GM11168 (cell line): ENCODE results near the gene TCF12.
"Not testable (repeated sequence)": the region's sequence is repeated elsewhere in the genome, so short reads cannot be mapped to it uniquely, and the experiment has no call there.

Source experiments
- in situ Hi-C: fragments of 300-500 bp; cut with MboI; formaldehyde crosslinking; loops from one replicate; pipeline ENCODE4 v1.12.0; 2022; ENCODE audit warnings: low sequenced_read_pairs; ENCODE audit not compliant: unreplicated experiment

The TCF12 gene

DNA sequence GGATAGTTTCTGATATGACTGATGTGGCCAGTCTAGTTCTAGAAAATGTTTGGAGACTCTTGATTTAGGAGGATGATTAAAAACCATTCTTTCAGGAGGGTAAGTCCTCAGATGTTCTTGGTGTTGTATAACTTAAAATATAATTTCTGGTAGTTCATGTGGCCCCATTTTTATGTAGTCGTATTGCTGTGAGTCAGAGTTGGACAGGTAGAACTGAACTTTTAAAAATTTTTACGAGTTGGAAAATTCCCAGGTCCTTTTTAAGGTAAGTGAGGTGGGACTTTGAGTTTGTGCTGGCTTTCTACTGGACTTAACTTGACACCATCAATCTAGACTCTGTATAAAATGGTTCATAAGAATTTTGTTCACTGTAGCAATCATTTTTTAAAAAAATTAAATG is 92.3 kb downstream of the TCF12 start:
- in situ Hi-C loops = no loop called here

DNA sequence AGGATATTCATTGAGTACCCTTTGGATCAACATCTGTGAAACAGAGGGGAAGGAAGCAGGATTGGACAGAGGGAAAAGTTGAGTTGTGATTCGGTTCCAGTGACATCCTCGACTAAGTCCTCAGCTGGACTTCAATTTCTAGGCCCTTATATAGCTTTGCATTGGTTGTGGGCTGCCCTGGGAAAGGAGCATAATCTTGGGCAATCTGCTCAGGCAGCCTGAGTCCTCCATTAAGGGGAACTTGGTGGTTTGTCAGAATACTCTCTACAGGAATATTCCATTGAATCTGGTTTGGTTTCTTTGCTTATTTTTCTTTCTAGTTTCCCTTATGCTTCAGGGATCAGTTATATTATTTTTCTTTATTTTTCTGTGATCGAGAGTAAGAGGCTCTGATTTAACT is 94.1 kb downstream of the TCF12 start:
- in situ Hi-C loops = no loop called here

DNA sequence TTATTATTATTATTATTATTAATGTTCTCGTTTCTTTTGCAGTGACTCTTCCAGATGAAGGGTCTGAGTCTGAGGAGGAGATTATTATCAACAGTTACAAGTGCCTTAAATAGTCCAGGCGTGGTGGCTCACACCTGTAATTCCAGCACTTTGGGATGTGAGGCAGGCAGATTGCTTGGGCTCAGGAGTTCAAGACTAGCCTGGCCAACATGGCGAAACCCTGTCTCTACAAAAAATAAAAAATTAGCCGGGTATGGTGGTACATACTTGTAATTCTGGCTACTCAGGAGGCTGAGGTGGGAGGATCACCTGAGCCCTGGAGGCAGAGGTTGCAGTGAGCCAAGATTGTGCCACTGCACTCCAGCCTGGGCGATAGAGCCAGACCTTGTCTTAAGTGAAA is 96.5 kb downstream of the TCF12 start:
- in situ Hi-C loops = not testable (repeated sequence)

DNA sequence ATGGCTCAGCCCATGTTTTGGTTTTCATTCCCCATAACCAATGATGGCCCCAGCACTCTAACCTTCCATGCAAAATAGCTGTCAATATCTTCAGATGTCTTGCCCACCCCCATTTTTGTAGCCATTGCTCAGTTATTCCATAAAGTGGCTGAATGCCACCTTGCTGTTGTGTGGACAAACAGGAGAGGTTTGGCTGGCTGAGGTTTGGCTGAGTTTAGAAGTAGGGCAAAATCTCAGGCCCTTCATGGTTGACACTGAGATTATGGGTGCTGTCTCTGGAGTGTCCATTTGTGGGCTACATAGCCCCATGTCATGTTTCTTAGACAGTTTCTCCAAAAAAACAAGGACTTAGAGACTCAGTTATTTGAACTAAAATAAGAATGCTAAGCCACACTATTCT is 96.9 kb downstream of the TCF12 start:
- in situ Hi-C loops = no loop called here

DNA sequence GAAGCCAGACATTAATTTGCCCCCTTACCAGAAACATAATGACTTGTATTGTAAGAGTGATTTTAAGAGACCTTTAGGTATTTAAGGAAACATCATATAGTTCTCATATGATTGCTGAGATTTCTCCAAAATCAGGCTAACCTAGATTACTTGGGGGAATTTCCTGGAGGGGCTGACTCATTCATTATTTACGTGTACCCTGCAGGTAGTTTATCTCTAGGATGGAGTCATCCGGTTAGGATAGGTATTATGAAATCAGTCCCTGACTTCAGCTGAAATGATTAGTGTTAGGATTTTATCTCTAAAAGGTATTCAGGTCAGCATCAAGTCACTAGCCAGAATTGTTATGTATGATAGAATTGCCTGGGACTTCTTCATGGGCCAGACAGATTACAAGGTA is 97.5 kb downstream of the TCF12 start:
- in situ Hi-C loops = no loop called here

DNA sequence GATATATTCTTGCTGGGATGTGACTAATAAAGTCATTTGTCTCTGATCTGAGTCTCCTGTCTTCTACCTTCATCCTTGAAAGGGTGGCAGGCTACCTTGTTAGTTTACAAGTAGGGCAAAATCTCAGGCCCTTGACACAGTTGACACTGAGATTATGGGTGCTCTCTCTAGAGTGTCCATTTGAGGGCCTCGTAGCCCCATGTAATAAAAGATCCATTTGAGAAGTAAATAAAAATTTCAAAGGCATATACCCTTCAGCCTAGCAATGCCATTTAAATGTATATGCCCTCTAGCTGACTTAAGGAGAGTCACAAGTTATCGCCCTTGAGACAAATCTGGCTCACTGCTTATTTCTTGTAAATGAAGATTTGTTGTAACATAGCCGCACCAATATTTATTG is 98.6 kb downstream of the TCF12 start:
- in situ Hi-C loops = no loop called here

DNA sequence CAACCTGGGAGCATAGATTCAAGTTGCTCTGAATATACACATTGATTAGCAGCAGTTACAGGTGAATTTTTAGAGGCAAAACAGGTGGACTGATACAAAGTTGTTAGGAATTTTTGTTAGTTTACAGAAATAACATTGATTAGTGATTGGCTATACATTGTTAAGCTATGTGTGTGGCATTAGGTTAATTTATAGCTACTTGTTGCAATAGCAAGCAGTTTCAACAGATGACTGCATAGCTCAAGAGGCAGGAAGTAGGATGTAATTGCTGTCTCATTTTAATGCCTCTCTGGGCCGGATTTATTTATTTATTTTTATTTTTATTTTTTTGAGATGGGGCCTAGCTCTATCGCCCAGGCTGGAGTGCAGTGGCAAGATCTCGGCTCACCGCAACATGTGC is 99.7 kb downstream of the TCF12 start:
- in situ Hi-C loops = no loop called here

DNA sequence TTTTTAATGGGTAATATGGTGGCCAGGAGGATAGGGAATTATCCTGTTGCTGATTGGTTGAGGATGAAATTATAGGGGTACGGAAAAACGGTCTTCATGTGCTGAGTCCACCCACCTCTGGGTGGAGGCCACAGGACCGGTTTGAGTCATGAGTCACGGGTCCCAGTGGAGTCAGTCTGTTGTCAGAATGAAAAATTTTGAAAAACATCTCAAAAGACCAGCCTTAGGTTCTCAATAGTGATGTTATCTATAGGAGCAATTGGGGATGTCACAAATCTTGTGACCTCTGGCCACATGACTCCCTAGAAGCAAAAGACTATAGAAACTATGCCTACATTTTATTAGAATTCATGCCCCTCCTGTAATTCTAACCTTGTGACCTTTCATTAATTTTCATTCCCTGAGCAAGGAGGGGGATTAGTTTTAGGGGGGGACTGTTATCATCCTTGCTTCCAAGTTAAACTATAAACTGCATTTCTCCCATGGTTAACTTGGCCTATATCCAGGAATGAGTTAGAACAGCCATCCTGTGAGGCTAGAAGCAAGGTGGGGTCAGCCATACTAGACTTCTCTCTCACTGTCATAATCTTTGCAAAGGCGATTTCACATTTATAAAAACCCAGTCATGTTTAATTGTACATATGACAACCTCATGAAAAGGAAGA is 101.2 kb downstream of the TCF12 start:
- in situ Hi-C loops = no loop called here

DNA sequence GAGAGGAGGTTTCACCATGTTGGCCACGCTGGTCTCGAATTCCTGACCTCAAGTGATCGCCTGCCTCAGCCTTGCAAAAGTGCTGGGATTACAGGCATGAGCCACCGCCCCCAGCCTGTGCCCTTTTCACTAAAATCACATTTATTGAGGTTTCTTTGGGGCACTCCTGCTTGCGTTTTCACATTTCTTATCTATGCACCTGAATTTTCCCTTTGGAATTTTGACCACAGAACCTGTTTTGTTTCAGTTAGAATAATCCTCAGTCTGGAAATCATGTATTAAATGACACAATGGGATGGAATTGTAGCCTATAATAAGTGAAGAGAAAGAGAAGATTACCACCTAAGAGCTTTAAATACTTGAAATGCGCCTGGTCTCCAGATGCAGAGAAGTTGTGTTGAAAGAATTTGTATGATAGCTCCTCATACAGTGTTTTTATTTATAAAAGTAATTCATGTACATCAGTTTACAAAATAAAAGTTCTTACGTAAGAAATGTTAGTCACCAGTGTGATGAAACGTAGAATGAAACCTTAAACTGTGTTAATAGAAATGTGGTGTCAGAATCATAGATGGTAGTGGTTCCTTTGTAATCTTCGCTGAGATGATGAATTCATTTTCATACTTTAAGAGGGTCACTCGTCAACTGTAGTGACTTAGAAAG is 107.0 kb downstream of the TCF12 start:
- in situ Hi-C loops = no loop called here

DNA sequence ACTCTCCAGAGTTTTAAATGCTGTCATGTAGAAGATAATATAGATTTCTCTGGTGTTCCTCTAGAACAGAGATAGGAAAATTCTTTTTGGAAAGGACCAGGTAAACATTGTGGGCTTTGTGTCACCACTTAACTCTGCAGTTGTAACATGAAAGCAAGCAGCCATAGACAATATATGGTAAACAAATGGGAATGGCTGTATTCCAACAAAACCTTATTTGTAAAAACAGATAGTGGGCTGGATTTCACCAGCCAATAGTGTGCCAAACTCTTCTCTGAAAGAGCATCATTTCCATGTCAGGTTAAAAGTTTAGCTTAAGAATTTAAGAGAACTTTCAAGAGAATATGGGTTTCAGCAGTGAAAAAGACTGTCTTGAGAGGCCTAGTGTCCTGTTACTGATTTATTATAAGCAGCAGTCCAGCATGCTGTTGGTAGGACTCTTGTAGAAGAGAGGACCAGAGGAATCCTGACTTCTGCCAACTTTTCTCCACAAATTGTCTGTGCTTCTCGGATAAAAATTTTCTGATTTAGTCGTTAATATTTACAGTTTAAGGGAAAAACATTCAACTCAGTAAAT is 107.7 kb downstream of the TCF12 start:
- in situ Hi-C loops = no loop called here

DNA sequence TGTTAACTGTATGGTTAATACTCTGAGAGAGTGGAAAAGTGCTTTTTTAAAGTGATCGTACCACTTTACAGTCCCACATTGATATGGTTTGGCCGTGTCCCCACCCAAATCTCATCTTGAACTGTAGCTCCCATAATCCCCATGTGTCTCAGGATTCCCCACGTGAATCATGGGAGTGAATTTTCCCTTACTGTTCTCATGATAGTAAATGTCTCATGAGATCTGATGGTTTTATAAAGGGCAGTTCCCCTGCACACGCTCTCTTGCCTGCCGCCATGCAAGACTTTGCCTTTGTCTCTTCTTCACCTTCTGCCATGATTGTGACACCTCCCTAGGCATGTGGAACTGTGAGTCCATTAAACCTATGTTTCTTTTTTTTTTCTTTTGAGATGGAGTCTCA is 109.2 kb downstream of the TCF12 start:
- in situ Hi-C loops = no loop called here

DNA sequence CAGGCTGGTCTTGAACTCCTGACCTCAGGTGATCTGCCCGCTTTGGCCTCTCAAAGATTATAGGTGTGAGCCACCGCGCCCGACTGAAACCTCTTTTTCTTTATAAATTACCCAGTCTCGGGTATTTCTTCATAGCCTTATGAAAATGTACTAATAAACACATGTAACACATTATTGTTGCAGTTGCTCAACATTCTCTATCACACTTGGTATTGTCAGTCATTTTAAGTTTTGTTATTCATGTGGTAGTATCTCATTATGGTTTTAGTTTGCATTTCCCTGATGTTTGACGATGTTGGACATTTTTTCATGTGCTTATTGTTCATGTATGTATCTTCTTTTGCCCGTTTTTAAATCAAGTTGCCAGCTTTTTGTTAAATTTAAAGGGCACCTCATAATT is 109.7 kb downstream of the TCF12 start:
- in situ Hi-C loops = no loop called here

DNA sequence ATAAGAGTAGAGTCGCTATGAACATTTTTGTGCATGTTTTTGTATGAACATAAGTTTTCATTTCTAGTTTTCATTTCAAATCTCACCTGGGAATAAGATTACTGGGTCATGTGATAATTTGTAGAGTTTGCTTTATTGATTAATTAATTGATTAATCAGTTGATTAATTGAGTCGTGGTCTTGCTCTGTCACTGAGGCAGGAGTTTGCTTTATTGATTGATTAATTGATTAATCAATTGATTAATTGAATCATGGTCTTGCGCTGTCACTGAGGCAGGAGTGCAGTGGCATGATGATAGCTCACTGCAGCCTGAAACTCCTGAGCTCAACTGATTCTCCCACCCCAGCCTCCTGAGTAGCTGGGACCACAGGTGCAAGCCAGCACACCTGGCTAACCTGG is 111.6 kb downstream of the TCF12 start:
- in situ Hi-C loops = no loop called here

DNA sequence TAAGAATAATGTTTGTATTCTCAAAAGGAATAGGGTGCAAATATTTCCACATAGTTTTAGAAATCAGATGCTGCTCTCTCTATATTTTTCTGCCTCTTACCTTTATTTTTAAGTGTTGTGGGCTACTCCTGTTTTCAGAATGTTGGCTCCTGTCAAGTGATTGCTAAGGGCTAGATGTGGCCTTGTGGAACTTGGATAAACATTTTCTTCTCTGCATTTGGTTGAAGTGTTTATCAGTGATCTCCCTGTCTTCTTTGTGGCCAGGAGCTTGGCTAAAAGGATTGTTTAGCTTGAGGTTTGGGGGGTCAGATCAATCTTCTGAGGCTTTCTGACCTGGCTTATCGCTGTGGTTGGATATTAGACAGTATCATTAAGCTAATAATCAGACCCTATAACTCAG is 112.6 kb downstream of the TCF12 start:
- in situ Hi-C loops = no loop called here

DNA sequence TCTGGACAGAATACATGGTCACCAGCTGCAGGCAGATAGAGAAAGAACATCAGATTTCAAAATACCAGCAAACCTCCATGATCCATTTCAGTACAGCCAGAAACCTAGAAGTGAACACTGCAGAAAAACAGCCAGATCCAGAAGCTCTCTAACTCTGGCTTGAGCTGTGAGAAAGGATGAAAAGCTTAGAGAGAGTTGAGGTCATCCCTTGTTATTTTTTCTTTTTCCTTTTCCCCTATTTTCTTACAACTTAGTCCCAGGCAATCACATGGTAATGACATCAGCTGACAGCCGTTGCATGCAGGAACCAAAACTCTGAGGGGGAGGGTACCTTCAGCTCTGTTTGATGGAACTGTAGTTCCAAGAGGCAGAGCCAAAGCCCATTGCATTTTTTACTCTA is 113.2 kb downstream of the TCF12 start:
- in situ Hi-C loops = no loop called here

DNA sequence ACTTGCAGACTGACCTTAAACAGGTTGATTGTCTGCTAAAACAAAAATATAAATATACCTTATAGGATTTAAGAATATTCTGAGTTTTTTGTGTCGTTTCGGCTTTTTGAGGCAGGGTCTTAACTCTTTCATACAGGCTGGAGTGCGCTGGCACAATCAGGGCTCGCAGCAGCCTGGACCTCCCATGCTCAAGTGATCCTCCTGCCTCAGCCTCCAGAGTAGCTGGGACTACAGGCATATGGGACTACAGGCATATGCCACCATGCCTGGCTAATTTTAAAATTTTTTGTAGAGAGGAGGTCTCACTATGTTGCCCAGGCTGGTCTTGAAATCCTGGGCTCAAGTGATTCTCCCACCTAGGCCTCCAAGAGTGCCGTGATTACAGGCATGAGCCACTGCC is 113.9 kb downstream of the TCF12 start:
- in situ Hi-C loops = no loop called here

DNA sequence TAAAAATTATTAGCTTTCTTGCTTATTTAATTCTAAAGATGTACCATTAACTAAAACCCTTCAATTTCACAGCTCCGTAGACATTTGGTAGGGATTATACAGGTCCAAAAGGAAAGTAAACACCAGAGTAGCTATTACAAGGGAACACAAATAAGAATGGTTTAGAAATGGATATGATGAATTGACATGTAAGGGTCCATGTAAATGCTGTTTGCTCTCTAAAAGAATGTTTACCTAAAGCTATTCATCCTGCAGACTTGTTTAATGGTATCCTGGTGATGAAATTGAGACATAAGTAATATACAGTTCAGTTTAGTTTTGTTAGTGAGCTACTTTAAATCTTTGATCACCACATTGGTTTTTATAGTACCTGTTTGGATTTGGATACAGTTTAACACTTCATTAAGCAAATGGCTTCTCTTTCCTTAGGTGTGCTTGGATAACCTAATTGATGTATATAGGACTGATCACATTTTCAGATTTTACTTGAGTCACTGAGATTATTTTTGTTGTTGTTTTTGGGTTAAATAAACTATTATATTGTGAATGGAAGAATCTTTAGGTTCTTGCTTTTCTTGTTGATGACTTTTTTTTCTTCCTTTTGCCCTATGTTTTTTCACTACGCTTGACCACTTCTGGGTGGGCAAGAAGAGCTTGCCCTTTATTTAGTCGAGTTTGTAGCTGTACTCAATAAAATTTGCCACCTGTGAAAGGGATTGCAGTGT is 115.4 kb downstream of the TCF12 start:
- in situ Hi-C loops = no loop called here

DNA sequence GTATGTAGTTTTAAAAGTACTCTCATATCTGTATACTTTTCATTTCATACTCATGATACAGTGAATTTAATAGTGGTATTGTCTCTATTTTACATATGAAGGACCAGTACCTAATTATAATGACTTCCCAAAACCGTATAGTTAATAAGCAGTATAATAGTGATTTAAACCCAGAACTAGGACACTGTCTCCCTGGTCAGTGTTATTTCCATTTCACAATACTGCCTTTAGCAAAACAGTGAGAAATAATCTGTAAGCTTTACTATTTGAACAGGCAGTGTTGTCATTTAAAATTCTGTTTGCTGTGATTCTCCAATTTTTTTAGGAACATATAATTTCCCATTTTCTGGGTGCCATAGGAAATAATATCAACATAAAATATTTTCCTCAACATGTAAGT is 116.2 kb downstream of the TCF12 start:
- in situ Hi-C loops = no loop called here

DNA sequence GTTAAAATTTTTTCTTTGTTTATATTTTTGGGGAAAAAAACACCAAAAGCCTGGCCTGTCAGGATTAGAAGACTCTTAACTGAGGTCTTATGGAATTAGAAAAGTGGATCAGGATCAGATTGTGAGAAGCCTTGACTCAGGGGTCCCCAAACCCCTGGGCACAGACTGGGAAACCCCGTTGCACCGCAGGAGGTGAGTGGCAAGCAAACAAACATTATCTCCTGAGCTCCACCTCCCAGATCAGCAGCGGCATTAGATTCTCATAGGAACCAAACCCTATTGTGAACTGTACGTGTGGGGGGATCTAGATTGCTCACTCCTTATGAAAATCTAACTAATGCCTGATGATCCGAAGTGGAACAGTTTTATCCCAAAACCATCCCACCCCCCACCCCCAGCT is 117.2 kb downstream of the TCF12 start:
- in situ Hi-C loops = no loop called here

DNA sequence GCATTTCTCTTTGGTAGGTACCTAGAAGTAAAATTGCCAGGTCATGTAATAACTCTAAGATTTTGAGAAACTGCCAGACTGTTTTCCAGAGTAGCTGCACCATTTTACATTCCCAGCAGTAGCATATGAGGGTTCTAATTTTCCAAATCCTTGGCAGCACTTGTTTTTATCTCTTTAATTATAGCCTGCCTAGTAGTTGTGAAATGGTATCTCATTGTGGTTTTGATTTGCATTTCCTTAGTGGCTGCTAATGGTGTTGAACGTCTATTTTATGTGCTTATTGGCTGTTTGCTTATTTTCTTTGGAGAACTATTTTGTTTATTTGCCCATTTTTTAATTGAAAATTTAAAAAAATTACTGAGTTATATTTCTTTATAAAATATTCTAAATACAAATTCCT is 117.9 kb downstream of the TCF12 start:
- in situ Hi-C loops = no loop called here

DNA sequence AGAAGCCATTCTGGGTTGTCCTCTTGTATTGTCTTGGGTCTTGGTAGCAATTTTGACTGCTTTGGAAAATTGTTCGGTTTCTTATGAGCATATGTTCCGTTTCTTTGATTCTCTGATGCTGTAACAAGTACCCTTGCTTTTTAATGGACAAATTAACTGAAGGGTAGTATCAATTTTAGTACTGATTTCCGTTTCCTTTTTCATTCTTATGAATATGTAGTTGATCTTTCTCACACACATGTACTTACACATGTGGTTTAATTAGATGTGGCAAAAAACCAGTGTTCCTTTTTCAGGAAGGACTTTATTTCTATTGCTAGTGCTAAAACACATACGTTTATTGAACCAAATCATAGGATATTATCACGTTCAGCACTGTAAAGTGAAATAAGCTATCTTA is 119.1 kb downstream of the TCF12 start:
- in situ Hi-C loops = no loop called here
